ENCODE results near the gene MST1. TPM values are rescaled to one million over a fixed set of nuclear protein-coding genes. Genes with fewer than 3 reads are reported as not detected.

MST1 gene
- total and polyA plus RNA-seq, 9 of the 15 experiments (the other 6 are each of a cell fraction or from before 2014, with no cell fraction given), result 0.08 to 1.8 (median 0.40) TPM

DNA sequence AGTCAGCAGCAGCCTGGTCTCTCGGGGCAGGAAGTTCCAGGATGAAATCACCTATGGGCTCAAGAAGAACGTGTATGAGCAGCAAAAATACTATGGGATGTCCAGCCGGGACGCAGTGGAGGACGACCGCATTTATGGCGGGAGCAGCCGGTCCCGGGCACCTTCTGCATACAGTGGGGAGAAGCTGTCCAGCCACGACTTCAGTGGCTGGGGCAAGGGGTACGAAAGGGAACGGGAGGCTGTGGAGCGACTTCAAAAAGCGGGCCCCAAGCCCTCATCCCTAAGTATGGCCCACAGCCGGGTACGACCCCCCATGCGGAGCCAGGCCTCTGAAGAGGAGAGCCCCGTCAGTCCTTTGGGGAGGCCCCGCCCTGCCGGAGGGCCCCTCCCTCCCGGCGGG, 27.3 kb downstream of the MST1 start (continued):
- TF ChIP-seq, protein P1, sequence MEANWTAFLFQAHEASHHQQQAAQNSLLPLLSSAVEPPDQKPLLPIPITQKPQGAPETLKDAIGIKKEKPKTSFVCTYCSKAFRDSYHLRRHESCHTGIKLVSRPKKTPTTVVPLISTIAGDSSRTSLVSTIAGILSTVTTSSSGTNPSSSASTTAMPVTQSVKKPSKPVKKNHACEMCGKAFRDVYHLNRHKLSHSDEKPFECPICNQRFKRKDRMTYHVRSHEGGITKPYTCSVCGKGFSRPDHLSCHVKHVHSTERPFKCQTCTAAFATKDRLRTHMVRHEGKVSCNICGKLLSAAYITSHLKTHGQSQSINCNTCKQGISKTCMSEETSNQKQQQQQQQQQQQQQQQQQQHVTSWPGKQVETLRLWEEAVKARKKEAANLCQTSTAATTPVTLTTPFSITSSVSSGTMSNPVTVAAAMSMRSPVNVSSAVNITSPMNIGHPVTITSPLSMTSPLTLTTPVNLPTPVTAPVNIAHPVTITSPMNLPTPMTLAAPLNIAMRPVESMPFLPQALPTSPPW (CRISPR knock-in tag; IDR thresholded peaks at IDR 0.05), result no peak
- TF ChIP-seq TRIM24 (IDR thresholded peaks at IDR 0.05) (no peak), CTBP1 (IDR thresholded peaks at IDR 0.05; ENCODE audit: borderline replicate concordance) (no peak)

DNA sequence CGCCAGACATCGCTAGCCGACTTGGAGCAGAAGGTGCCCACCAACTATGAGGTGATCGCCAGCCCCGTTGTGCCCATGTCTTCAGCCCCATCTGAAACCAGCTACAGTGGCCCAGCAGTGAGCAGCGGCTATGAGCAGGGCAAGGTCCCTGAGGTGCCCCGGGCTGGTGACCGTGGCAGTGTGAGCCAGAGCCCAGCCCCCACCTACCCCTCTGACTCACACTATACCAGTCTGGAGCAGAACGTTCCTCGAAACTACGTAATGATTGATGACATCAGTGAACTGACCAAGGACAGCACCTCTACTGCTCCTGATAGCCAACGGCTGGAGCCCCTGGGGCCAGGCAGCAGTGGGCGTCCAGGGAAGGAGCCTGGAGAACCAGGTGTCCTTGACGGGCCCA, 28.0 kb downstream of the MST1 start:
- no peaks in the 10 kb centered on the region for H3K36me3 ChIP-seq (ENCODE audit: control insufficient read depth, insufficient read depth, low read length)
- ChIA-PET CTCF (ENCODE audit: low intra/inter-chr PET ratio) (no interaction called here), POLR2A (no interaction called here)
- H3K4me3 ChIP-seq, result no peak overlapping the region
- no peaks in the 10 kb centered on the region for H3K9me1 ChIP-seq (ENCODE audit: control insufficient read depth, insufficient read depth, low read length)
- peaks cover 0 to 14% of the 10 kb centered on the region in 2 experiments; a peak in 2 of 5 replicates for H3K4me1 ChIP-seq (replicated peaks in 1 of 2; ENCODE audit: control insufficient read depth in 2 of 2, insufficient read depth in 2 of 2, low read length in 2 of 2)
- no peaks in the 10 kb centered on the region for H3K79me2 ChIP-seq (ENCODE audit: control insufficient read depth, insufficient read depth, low read length)
- H3K27me3 ChIP-seq (ENCODE audit: control insufficient read depth in 2 of 2, insufficient read depth in 2 of 2, low read length in 2 of 2), result no peaks in the 10 kb centered on the region
- H3K4me2 ChIP-seq (ENCODE audit: insufficient read depth, low read length), result no peak overlapping the region
- intact Hi-C loops (cut with micrococcal nuclease), result no loop called here
- FAIRE-seq, result no peak
- in situ Hi-C loops (cut with MboI), result loop anchor here (10.0 kb wide), 1 partner anchor 96 kb away; no protein-coding TSS in a partner anchor
- no peak overlapping the region for H2AFZ ChIP-seq (ENCODE audit: low read depth, low read length)
- no peaks in the 10 kb centered on the region for H4K20me1 ChIP-seq (replicated peaks; ENCODE audit: control insufficient read depth, insufficient read depth, low read length)
- TF ChIP-seq, protein P2, sequence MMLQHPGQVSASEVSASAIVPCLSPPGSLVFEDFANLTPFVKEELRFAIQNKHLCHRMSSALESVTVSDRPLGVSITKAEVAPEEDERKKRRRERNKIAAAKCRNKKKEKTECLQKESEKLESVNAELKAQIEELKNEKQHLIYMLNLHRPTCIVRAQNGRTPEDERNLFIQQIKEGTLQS (IDR thresholded peaks at IDR 0.05), result peak; percentile 56
- TF ChIP-seq, protein P2 (CRISPR knock-in tag; conservative IDR thresholded peaks at IDR 0.05), result no peak
- TF ChIP-seq ZNF143 (CRISPR knock-in tag; IDR thresholded peaks at IDR 0.05) (no peak), JUND (IDR thresholded peaks at IDR 0.05; ENCODE audit: borderline replicate concordance, low read depth, low read length) (peak; percentile 23; the same call in 1 of the 2 replicates), JUND (tag; IDR thresholded peaks at IDR 0.05; ENCODE audit: borderline replicate concordance, low read depth, low read length) (no peak), ZNF583 (CRISPR knock-in tag; IDR thresholded peaks at IDR 0.05) (no peak)
- TF ChIP-seq, protein P3, sequence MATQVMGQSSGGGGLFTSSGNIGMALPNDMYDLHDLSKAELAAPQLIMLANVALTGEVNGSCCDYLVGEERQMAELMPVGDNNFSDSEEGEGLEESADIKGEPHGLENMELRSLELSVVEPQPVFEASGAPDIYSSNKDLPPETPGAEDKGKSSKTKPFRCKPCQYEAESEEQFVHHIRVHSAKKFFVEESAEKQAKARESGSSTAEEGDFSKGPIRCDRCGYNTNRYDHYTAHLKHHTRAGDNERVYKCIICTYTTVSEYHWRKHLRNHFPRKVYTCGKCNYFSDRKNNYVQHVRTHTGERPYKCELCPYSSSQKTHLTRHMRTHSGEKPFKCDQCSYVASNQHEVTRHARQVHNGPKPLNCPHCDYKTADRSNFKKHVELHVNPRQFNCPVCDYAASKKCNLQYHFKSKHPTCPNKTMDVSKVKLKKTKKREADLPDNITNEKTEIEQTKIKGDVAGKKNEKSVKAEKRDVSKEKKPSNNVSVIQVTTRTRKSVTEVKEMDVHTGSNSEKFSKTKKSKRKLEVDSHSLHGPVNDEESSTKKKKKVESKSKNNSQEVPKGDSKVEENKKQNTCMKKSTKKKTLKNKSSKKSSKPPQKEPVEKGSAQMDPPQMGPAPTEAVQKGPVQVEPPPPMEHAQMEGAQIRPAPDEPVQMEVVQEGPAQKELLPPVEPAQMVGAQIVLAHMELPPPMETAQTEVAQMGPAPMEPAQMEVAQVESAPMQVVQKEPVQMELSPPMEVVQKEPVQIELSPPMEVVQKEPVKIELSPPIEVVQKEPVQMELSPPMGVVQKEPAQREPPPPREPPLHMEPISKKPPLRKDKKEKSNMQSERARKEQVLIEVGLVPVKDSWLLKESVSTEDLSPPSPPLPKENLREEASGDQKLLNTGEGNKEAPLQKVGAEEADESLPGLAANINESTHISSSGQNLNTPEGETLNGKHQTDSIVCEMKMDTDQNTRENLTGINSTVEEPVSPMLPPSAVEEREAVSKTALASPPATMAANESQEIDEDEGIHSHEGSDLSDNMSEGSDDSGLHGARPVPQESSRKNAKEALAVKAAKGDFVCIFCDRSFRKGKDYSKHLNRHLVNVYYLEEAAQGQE (IDR thresholded peaks at IDR 0.05; ENCODE audit: borderline replicate concordance), result peak; percentile 43; the same call in 1 of the 2 replicates
- TF ChIP-seq, protein P3 (CRISPR knock-in tag; IDR thresholded peaks at IDR 0.05; ENCODE audit: low read depth), result no peak
- WGBS (ENCODE audit: insufficient coverage, low coverage, missing lambda C conversion rate), result 26% methylated on average over 9 of the region's 14 CpGs
- ATAC-seq, result no peak
- no TSS peak for BruUV-seq (replicated peaks)
- DNase-seq (ENCODE audit: extremely low read depth in 1 of 4, low spot score in 3 of 4), result peak in 2 of 4 experiments; percentile 29 to 31
- no peak overlapping the region for H3K27ac ChIP-seq (ENCODE audit: extremely low read depth, low read depth, low read length)
- no peak overlapping the region for H3K9ac ChIP-seq (ENCODE audit: insufficient read depth in 1 of 2, low read depth in 2 of 2, low read length in 2 of 2)
- no peaks in the 10 kb centered on the region for H3K9me3 ChIP-seq (replicated peaks; ENCODE audit: control insufficient read depth, insufficient read depth, low read depth, low read length)
